ENCODE measurements around the gene LYRM4.

Gene LYRM4
- long read RNA-seq, full-length matches to known transcripts = 187 of 216 reads
- long read RNA-seq, partial matches to known transcripts = 13 of 216 reads
- long read RNA-seq, other reads (novel, unspliced or antisense) = 16 of 216 reads

- no peaks in the 10 kb centered on the region for H3K27me3 ChIP-seq (ENCODE audit: insufficient read depth, poor library complexity, severe bottlenecking)
- DNase-seq (ENCODE audit: low read depth in 1 of 2, low spot score in 1 of 2) = peak; percentile 76 to 85
- peak within 1 kb of the TSS; percentile 98 for H3K27ac ChIP-seq (replicated peaks)
Measured at GRCh38 chr6:5260661-5261544, at the start of gene LYRM4, which contains the start of gene FARS2. Gene LYRM4 (minus strand): TSS chr6:5260950. CDS start chr6:5260733, 217 bp downstream. Gene FARS2 (plus strand): TSS chr6:5261513.

GRCh38 chr6:5308066-5308465 is 47.3 kb upstream of the LYRM4 start:
- H3K27ac ChIP-seq (replicated peaks) = no peak overlapping the region
- TF ChIP-seq POLR2AphosphoS5 (IDR thresholded peaks at IDR 0.05; ENCODE audit: low read depth) = no peak
- no peak for TF ChIP-seq SPI1 (IDR thresholded peaks at IDR 0.05; ENCODE audit: borderline replicate concordance, low read depth)
- TF ChIP-seq, protein P1, sequence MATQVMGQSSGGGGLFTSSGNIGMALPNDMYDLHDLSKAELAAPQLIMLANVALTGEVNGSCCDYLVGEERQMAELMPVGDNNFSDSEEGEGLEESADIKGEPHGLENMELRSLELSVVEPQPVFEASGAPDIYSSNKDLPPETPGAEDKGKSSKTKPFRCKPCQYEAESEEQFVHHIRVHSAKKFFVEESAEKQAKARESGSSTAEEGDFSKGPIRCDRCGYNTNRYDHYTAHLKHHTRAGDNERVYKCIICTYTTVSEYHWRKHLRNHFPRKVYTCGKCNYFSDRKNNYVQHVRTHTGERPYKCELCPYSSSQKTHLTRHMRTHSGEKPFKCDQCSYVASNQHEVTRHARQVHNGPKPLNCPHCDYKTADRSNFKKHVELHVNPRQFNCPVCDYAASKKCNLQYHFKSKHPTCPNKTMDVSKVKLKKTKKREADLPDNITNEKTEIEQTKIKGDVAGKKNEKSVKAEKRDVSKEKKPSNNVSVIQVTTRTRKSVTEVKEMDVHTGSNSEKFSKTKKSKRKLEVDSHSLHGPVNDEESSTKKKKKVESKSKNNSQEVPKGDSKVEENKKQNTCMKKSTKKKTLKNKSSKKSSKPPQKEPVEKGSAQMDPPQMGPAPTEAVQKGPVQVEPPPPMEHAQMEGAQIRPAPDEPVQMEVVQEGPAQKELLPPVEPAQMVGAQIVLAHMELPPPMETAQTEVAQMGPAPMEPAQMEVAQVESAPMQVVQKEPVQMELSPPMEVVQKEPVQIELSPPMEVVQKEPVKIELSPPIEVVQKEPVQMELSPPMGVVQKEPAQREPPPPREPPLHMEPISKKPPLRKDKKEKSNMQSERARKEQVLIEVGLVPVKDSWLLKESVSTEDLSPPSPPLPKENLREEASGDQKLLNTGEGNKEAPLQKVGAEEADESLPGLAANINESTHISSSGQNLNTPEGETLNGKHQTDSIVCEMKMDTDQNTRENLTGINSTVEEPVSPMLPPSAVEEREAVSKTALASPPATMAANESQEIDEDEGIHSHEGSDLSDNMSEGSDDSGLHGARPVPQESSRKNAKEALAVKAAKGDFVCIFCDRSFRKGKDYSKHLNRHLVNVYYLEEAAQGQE (IDR thresholded peaks at IDR 0.05; ENCODE audit: insufficient replicate concordance, low read depth) = no peak
- no peak for TF ChIP-seq GABPA (IDR thresholded peaks at IDR 0.05; ENCODE audit: low read depth)
- TF ChIP-seq, protein P2, sequence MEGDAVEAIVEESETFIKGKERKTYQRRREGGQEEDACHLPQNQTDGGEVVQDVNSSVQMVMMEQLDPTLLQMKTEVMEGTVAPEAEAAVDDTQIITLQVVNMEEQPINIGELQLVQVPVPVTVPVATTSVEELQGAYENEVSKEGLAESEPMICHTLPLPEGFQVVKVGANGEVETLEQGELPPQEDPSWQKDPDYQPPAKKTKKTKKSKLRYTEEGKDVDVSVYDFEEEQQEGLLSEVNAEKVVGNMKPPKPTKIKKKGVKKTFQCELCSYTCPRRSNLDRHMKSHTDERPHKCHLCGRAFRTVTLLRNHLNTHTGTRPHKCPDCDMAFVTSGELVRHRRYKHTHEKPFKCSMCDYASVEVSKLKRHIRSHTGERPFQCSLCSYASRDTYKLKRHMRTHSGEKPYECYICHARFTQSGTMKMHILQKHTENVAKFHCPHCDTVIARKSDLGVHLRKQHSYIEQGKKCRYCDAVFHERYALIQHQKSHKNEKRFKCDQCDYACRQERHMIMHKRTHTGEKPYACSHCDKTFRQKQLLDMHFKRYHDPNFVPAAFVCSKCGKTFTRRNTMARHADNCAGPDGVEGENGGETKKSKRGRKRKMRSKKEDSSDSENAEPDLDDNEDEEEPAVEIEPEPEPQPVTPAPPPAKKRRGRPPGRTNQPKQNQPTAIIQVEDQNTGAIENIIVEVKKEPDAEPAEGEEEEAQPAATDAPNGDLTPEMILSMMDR (IDR thresholded peaks at IDR 0.05; ENCODE audit: insufficient read depth, low read length) = no peak

More at GRCh38 chr6:5260661-5261544, at the start of gene LYRM4, which contains the start of gene FARS2:
- TF ChIP-seq SPI1 (IDR thresholded peaks at IDR 0.05; ENCODE audit: borderline replicate concordance, low read depth) (no peak), POLR2AphosphoS5 (IDR thresholded peaks at IDR 0.05; ENCODE audit: low read depth) (no peak)
- TF ChIP-seq, protein P2 (IDR thresholded peaks at IDR 0.05; ENCODE audit: insufficient read depth, low read length) = no peak
- TF ChIP-seq, protein P1 (IDR thresholded peaks at IDR 0.05; ENCODE audit: insufficient replicate concordance, low read depth) = peak; percentile 18
- H3K4me3 ChIP-seq (replicated peaks; ENCODE audit: insufficient read depth, low read length) = peak within 1 kb of the TSS; percentile 87

DNA sequence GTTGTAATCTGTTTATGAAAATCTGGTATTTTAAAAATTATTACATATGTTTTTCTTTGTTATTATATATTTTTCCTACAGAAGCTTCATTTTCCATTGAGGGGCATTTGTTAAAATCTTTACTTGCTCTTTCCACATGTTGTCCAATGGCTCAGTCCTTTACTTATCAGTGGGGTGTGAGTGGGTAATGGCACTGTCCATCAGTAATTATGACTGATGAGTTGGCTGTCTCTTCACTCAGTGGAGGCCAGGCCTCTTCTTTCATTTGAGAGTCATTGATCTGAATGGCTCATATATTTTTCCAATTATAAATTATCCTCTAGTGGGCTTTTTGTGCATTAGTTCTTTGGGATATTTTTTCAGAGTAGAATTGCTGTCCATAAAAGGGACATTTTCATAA is 46.3 kb upstream of the LYRM4 start:
- no peak overlapping the region for H3K27ac ChIP-seq (replicated peaks)
- H3K4me3 ChIP-seq (replicated peaks; ENCODE audit: insufficient read depth, low read length) = no peak overlapping the region
- no peaks in the 10 kb centered on the region for H3K27me3 ChIP-seq (ENCODE audit: insufficient read depth, poor library complexity, severe bottlenecking)
- DNase-seq (ENCODE audit: low read depth in 1 of 2, low spot score in 1 of 2) = no peak
- TF ChIP-seq, protein P1 (IDR thresholded peaks at IDR 0.05; ENCODE audit: insufficient replicate concordance, low read depth) = no peak
- TF ChIP-seq, protein P2 (IDR thresholded peaks at IDR 0.05; ENCODE audit: insufficient read depth, low read length) = no peak
- TF ChIP-seq GABPA (IDR thresholded peaks at IDR 0.05; ENCODE audit: low read depth) = no peak
- TF ChIP-seq SPI1 (IDR thresholded peaks at IDR 0.05; ENCODE audit: borderline replicate concordance, low read depth) = no peak
- no peak for TF ChIP-seq POLR2AphosphoS5 (IDR thresholded peaks at IDR 0.05; ENCODE audit: low read depth)

More at GRCh38 chr6:5308066-5308465, 47.3 kb upstream of the LYRM4 start:
- H3K27me3 ChIP-seq (ENCODE audit: insufficient read depth, poor library complexity, severe bottlenecking) = no peaks in the 10 kb centered on the region
- H3K4me3 ChIP-seq (replicated peaks; ENCODE audit: insufficient read depth, low read length) = no peak overlapping the region
- DNase-seq (ENCODE audit: low read depth in 1 of 2, low spot score in 1 of 2) = no peak
